NOMO-1 treated with DMSO at 0.1 percent for 48 hours (cell line): ENCODE data around the gene UGT2B7.
"Not testable (repeated sequence)": the region's sequence is repeated elsewhere in the genome, so short reads cannot be mapped to it uniquely, and the experiment has no call there.

ENCODE experiments used
- DNase-seq: peaks from one replicate; lab custom pipeline; 2025; ENCODE audit not compliant: unreplicated experiment; lab: John Stamatoyannopoulos, UW

Gene UGT2B7

DNA sequence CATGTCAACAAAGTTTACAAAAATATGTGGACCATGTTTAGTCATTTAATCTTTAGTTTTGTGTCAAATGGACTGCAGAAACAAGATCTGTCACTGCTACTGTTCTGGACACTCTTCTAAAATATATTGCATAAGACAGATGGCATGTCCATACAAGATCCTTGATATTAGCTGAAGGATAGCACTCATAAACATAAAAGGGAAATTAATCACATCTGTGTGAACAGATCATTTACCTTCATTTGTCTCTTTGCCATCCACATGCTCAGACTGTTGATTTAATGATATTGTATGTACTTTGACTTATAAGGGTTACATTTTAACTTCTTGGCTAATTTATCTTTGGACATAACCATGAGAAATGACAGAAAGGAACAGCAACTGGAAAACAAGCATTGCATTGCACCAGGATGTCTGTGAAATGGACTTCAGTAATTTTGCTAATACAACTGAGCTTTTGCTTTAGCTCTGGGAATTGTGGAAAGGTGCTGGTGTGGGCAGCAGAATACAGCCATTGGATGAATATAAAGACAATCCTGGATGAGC is at the start of gene UGT2B7:
UGT2B7 (plus strand) TSS at position 364 of the 546 bp plus-strand sequence; CDS start at position 411, 47 bp downstream.
- DNase-seq, result no peak

DNA sequence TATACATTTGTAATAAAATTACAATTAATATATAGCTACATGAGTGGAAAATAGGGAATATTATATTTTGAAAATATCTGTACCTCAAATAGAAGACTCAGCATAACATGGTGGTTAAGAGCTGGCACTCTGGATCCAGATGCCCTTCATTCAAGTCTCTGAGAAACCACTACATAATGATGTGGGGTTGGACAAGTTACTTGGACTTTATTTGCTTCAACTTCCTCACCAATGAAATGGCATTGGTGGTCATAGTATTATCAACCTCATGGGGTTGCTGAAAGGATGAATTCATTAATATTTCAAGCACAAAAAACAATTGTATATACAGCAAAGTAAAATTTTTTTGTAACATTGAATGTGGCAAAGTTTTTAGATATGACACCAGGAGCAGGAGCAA is 46.4 kb upstream of the UGT2B7 start:
- DNase-seq, result no peak

DNA sequence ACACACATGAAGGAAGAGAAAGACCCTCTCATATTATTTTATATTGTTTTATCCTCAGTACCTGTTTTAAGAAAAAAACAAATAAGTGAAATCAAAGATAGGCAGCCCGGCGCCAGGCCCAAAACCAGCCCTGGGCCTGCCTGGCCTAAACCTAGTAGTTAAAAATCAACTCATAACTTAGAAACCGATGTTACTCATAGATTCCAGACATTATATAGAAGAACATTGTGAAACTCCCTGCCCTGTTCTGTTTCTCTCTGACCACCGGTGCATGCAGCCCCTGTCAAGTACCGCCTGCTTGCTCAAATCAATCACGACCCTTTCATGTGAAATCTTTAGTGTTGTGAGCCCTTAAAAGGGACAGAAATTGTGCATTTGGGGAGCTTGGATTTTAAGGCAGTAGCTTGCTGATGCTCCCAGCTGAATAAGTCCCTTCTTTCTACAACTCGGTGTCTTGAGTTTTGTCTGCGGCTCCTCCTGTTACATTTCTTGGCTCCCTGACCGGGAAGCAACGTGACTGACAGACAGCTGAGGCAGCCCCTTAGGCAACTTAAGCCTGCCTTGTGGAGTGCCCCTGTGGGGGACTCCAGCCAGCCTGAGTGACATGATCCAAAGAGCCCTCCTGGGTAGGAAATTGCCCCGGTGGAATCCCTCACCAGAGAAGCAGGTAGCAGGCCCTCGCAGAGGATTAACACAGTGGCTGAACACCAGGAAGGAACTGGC is 45.3 kb upstream of the UGT2B7 start:
- DNase-seq, result not testable (repeated sequence)

- no peak for DNase-seq
These were observed 44.7 kb upstream of the UGT2B7 start for GRCh38 chr4:69051576-69051943.

DNA sequence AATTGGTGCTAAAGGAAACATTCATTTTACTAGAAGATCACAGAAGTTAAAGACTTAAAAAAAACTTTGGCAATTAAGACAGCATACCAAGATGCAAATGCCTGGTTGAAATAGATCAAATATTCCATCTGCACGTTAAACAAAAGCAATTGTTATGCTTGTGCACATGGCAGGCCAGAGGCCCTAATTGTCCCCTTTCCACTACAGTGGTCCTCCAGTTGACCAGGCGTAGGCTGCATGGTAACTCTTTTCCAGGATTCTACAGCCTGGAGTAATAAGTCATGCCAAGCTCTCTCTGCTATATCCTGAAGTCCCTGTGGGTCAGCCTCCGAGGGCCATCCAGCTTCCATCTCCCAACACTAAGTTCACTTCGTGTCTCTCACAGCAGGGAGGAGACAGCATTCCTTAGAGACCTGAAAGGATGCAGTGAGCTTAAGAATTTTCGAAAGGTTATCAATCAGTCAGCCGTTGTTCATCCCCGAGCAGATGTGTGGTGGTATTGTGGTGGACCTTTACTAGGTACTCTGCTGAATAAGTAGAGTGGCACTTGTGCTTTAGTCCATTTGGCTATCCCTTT is 42.9 kb upstream of the UGT2B7 start:
- not testable (repeated sequence) for DNase-seq

GRCh38 chr4:69054033-69054432 is 42.2 kb upstream of the UGT2B7 start:
- not testable (repeated sequence) for DNase-seq

- no peak for DNase-seq
These were observed 41.6 kb upstream of the UGT2B7 start for GRCh38 chr4:69054578-69055200.

DNA sequence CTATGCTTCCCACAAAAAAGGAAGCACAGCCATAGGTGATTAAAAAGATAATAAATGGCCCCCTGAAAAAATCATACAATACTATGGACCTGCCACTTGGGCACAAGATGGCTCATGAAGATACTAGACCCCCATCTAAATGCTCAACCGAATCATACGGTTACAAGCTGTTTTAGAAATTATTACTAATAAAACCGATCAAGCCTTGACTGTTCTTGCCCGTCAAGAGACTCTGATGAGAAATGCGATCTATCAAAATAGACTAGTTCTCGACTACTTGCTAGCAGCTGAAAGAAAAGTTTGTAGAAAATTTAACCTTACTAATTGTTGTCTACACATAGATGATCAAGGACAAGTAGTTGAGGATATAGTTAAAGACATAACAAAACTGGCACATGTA is 40.1 kb upstream of the UGT2B7 start:
- no peak for DNase-seq

DNA sequence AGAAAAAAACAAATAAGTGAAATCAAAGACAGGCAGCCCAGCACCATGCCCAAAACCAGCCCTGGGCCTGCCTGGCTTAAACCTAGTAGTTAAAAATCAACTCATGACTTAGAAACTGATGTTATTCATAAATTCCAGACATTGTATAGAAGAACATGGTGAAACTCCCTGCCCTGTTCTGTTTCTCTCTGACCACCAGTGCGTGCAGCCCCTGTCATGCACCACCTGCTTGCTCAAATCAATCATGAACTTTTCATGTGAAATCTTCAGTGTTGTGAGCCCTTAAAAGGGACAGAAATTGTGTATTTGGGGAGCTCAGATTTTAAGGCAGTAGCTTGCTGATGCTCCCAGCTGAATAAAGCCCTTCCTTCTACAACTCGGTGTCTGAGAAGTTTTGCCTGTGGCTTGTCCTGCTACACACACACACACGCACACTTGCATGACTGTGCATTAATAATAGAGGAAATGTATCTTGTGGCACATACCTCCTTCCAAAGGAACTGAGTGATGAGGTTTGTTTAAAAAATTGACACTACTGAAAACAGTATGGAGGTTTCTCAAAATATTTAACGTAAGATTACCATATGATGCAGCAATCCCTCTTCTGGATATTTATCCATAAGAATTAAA is 39.2 kb upstream of the UGT2B7 start:
- no peak for DNase-seq

DNA sequence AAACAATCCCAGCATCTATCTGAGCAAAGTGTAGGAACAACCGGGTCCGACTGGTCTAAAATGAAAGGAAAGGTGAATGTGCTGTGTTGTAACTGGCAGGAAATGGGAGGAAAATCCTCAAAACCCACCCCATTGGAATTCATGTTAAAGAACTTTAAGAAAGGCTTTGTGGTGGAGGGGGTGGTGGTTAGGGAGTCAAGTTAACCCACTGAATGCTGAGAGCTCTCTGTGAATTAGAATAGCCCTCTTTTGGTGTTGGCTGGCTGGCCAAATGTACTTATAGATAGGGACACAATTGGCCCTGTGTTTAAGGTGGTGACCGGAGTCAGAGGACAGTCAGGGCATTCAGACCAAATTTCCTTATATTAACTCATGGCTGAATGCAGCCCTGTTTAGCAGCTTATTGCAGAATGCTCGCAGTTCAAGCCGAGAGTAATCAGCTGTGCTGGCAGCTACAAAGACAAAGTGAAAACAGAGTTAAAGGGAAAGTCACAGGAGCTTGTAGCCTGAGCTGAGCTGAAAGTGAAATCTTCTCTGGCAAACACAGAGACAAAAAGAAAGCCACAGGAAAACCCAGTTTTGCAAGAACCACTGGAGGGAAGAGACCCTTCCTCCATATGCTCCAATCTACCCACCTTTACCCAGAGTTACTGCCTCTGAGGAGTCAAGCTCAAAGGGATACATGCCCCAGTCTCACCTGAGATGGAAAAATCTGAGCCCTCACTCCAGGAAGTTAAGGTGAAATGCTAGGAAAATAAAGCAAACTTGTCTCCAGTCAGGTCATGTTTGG is 38.5 kb upstream of the UGT2B7 start:
- DNase-seq, result no peak

DNA sequence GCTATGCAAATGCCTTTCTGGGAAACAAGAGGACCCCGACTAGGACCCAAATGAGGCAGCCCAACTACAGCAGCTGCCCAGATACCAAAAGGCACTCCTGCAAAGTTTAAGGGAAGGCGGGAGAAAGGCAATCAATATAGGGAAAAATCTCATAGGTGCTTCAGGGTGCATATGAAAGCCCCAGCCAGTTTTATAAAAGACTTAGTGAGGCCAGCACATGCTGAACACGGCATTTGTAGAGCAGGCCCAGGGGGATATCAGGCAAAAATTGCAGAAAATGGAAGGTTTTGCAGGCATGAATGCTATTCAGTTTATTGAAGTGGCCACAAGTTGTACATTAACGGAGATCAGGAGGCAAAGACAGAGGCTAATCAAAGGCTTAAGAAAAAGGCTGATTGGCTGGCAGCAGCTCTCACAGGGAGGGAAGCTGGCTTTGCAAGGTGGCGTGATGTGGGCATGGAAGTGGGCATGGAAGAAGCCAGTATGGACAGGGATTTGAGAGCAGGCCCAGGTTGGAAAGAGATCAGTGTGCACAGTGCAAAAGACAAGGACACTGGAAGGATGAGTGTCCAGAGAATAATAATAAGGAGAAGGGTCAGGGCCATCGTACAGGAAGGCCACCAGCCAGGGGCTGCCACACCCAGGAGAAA is 37.7 kb upstream of the UGT2B7 start:
- no peak for DNase-seq

- DNase-seq, result no peak
These were observed 35.5 kb upstream of the UGT2B7 start for GRCh38 chr4:69060651-69061308.

DNA sequence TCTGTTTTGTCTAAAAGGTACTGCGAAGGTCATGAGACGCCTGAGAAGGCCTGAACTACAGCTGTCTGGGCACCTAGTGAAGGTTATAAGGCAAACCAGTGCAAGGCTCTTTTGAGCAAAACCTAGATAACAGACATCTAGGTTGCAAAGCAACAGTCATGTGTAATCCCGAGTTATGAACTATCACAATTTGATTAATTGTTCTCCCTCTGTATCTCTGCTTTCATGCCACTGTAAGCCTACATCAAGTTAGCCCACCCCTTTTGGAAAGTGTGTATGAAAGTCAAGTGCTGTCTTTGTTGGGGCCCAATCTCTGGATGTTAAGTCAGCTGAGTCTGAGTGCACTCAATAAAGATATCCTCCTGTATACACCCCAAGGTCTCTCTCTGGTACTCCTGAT is 31.9 kb upstream of the UGT2B7 start:
- no peak for DNase-seq

- no peak for DNase-seq
These were observed 29.3 kb upstream of the UGT2B7 start for GRCh38 chr4:69066945-69067344.

- no peak for DNase-seq
These were observed 27.2 kb upstream of the UGT2B7 start for GRCh38 chr4:69069085-69069484.

DNA sequence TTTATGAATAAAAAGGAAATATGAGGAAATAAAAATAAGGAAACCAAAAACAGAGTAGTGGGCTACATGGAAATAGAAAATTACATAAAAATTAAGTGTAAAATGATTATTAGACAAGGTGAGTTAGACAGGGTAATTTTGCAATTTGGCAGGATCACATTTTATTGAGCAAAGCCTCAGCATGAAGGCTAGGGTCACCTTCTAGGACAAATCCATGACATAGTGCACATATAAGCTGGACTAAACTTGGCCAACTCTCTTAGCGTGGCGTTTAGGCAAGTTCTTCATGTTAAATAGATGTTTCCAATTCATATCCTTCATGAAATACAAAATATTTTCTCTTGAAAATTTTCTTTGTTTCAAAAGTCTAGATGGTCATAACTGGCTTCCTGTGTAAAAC is 25.7 kb upstream of the UGT2B7 start:
- no peak for DNase-seq

GRCh38 chr4:69071286-69071685 is 25.0 kb upstream of the UGT2B7 start:
- no peak for DNase-seq

DNA sequence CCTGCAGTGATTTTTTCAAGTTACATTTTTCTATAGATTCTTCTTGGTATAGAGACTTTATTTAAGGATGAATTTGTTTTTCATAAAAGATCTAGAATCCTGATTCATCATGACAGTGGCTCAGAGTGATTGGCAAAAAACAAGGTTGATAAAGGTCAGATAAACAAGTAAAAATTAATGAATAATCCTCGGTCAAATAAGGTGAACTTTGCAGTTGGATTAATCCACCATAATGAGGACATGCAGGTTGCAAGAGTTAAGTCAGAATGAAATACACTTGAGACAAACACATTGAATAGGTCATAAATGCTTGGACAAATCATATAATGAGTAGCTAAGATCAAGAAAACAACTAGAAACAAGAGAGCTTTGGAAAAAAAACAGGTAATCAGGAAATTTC is 22.9 kb upstream of the UGT2B7 start:
- DNase-seq, result no peak

GRCh38 chr4:69075061-69075792 is 21.0 kb upstream of the UGT2B7 start:
- no peak for DNase-seq
